OCI-LY3 (cell line): ENCODE data around the gene FERMT1.

Source experiments
- H2AFZ ChIP-seq: fragments of 200-600, 300-600 bp; shearing (Covaris generic); 2 replicates; pipeline ENCODE4 v1.6.0; 2014; ENCODE audit warnings: antibody characterized with exemption, low read depth, low read length
- H3K27ac ChIP-seq: fragments of 200-600, 300-600 bp; sonication (generic); 2 replicates; pipeline ENCODE4 v1.5.1; 2014; ENCODE audit warnings: mild to moderate bottlenecking, low read length, moderate library complexity, mixed read lengths
- H3K27me3 ChIP-seq: fragments of 200-600, 300-600 bp; sonication (generic); 2 replicates; pipeline ENCODE4 v1.6.1; 2014; ENCODE audit warnings: low read depth, low read length, mixed read lengths
- H3K36me3 ChIP-seq: fragments of 200-600, 300-600 bp; sonication (generic); replicated peaks from 2 replicates; pipeline ENCODE3; 2014; ENCODE audit warnings: low read depth, low read length, mixed read lengths
- H3K4me1 ChIP-seq: fragments of 300-600, 200-600 bp; sonication (generic); 2 replicates; pipeline ENCODE4 v1.6.1; 2014; ENCODE audit warnings: low read length, mixed read lengths
- H3K4me2 ChIP-seq: fragments of 200-600, 300-600 bp; sonication (generic); 2 replicates; pipeline ENCODE4 v1.6.1; 2014; ENCODE audit warnings: low read length, mixed read lengths
- H3K4me3 ChIP-seq: fragments of 300-600, 200-600 bp; sonication (generic); 2 replicates; pipeline ENCODE4 v1.5.1; 2014; ENCODE audit warnings: antibody characterized with exemption, mild to moderate bottlenecking, low read length, moderate library complexity
- H3K79me2 ChIP-seq: fragments of 300-600, 200-600 bp; shearing (Covaris generic); 2 replicates; pipeline ENCODE4 v1.6.1; 2014; ENCODE audit warnings: mild to moderate bottlenecking, low read length, mixed read lengths
- H3K9ac ChIP-seq: fragments of 300-600, 200-600 bp; shearing (Covaris generic); 2 replicates; pipeline ENCODE4 v1.6.0; 2014; ENCODE audit warnings: mild to moderate bottlenecking, low read length, moderate library complexity
- H3K9me3 ChIP-seq: fragments of 200-600, 300-600 bp; shearing (Covaris generic); 2 replicates; pipeline ENCODE4 v1.6.1; 2014; ENCODE audit warnings: low read length, mixed read lengths; ENCODE audit not compliant: insufficient read depth
- H4K20me1 ChIP-seq: fragments of 200-600, 300-600 bp; sonication (generic); 2 replicates; pipeline ENCODE4 v1.6.1; 2016; ENCODE audit warnings: low read length, mixed read lengths; ENCODE audit not compliant: insufficient read depth
- CTCF ChIP-seq: fragments of 200-600, 300-600 bp; sonication (generic); IDR thresholded peaks from 2 replicates; pipeline ENCODE4 v1.5.1; 2014; ENCODE audit warnings: antibody characterized with exemption, low read length, low read depth
- EZH2phosphoT487 ChIP-seq: fragments of 200-600 bp; shearing (Covaris generic); IDR thresholded peaks from 2 replicates; pipeline ENCODE4 v1.6.1; 2018; ENCODE audit warnings: antibody characterized with exemption, mixed run types, low read depth

The FERMT1 gene

GRCh38 chr20:6045566-6045965, 77.3 kb downstream of the FERMT1 start:
- Histone ChIP-seq H3K4me1 (no peaks in the 10 kb centered on the region), H3K79me2 (no peaks in the 10 kb centered on the region), H3K9ac (no peak overlapping the region), H3K27ac (no peak overlapping the region), H3K27me3 (0 out of 2 replicates have a peak, but pooled peaks cover 2% of the 10 kb centered on the region), H4K20me1 (no peaks in the 10 kb centered on the region), H2AFZ (no peak overlapping the region), H3K4me2 (no peak overlapping the region), H3K4me3 (no peak overlapping the region), H3K9me3 (no peaks in the 10 kb centered on the region), H3K36me3 (peaks cover 18% of the 10 kb centered on the region)
- TF ChIP-seq EZH2phosphoT487 (no peak), CTCF (no peak)

DNA sequence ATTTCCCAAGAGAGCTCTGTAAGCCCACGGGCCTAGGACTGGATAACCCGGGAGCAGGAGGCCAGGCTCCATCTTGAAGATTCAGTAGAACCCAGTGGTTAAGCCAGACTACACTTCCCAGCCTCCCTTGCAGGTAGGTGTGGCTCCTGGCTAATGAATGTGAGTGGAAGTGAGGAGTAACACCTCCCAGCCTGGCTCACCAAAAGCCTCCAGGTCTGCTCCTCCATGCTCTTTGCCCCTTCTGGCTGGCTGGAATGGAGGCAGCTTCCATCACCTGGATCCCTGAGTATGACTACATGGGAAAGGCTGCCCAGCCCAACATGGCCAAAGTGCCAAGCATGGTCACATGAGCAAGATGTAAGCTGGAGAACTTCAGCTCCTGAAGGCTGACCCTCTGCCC, 78.7 kb downstream of the FERMT1 start:
- Histone ChIP-seq H3K4me1 (no peaks in the 10 kb centered on the region), H3K4me2 (no peak overlapping the region), H3K27ac (no peak overlapping the region), H3K36me3 (peaks cover 30% of the 10 kb centered on the region), H3K27me3 (no peaks in the 10 kb centered on the region), H3K9me3 (no peaks in the 10 kb centered on the region), H4K20me1 (no peaks in the 10 kb centered on the region), H2AFZ (no peak overlapping the region), H3K9ac (no peak overlapping the region), H3K79me2 (no peaks in the 10 kb centered on the region), H3K4me3 (no peak overlapping the region)
- TF ChIP-seq EZH2phosphoT487 (no peak), CTCF (no peak)

DNA sequence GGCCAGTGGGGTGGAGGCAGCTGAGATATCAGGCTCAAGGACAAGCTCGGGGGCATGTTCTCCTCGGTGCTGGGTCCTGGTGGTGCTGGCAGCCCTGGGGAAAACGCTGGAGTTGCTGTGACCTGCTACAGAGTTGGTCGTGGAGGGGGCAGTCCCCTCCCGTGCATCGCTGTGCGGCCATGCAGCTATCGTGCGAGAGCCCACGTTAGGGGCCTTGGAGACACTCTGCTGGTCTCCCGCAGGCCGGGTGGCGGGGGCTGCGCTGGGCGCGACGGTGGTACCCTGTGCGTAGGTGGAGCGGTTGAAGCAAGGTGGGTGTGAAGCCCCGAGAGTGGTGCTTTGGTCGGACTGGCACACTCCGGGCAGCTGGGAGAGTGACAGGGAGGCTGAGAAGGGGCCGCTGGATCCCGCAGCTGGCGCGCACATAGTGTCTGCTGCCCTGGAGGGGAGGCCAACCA, 81.0 kb downstream of the FERMT1 start:
- no peak overlapping the region for H3K27ac ChIP-seq
- no peaks in the 10 kb centered on the region for H3K27me3 ChIP-seq
- no peaks in the 10 kb centered on the region for H3K4me1 ChIP-seq
- no peak overlapping the region for H3K9ac ChIP-seq
- no peaks in the 10 kb centered on the region for H3K9me3 ChIP-seq
- H2AFZ ChIP-seq = no peak overlapping the region
- TF ChIP-seq CTCF (no peak), EZH2phosphoT487 (no peak)
- H3K79me2 ChIP-seq = no peaks in the 10 kb centered on the region
- no peaks in the 10 kb centered on the region for H4K20me1 ChIP-seq
- no peak overlapping the region for H3K4me3 ChIP-seq
- H3K36me3 ChIP-seq = peaks cover 44% of the 10 kb centered on the region
- H3K4me2 ChIP-seq = no peak overlapping the region

GRCh38 chr20:6040958-6041807, 81.6 kb downstream of the FERMT1 start:
- TF ChIP-seq EZH2phosphoT487 (no peak), CTCF (no peak)
- Histone ChIP-seq H3K27ac (no peak overlapping the region), H3K9me3 (no peaks in the 10 kb centered on the region), H3K4me2 (no peak overlapping the region), H3K4me3 (no peak overlapping the region), H3K27me3 (no peaks in the 10 kb centered on the region), H3K79me2 (no peaks in the 10 kb centered on the region), H3K4me1 (no peaks in the 10 kb centered on the region), H3K9ac (no peak overlapping the region), H4K20me1 (no peaks in the 10 kb centered on the region), H2AFZ (no peak overlapping the region), H3K36me3 (peaks cover 50% of the 10 kb centered on the region)
